MM.1S (cell line): Measurements from ENCODE around the gene MYBPC1.
"Not testable (repeated sequence)": the region's sequence is repeated elsewhere in the genome, so short reads cannot be mapped to it uniquely, and the experiment has no call there.

Source experiments
- DNase-seq: peaks from one replicate; pipeline ENCODE4 v3.0.0-alpha.2; 2015
- H2AFZ ChIP-seq: fragments of 300-600 bp; sonication (generic); 2 replicates; pipeline ENCODE4 v1.6.0; 2016; ENCODE audit warnings: antibody characterized with exemption, low read length
- H3F3A ChIP-seq: fragments of 300-600 bp; sonication (generic); 2 replicates; pipeline ENCODE4 v1.6.1; 2016; ENCODE audit warnings: mild to moderate bottlenecking, antibody characterized with exemption, low read length, moderate library complexity, mixed read lengths; ENCODE audit not compliant: insufficient read depth
- H3K27ac ChIP-seq: fragments of 300-600 bp; sonication (generic); 2 replicates; pipeline ENCODE4 v1.5.1; 2016; ENCODE audit warnings: mild to moderate bottlenecking, low read length
- H3K27me3 ChIP-seq: fragments of 300-600 bp; sonication (generic); replicated peaks from 2 replicates; pipeline ENCODE4 v1.6.0; 2016; ENCODE audit warnings: low read length; ENCODE audit not compliant: insufficient read depth
- H3K36me3 ChIP-seq: fragments of 300-600 bp; sonication (generic); replicated peaks from 2 replicates; pipeline ENCODE4 v1.6.1; 2016; ENCODE audit warnings: mild to moderate bottlenecking, low read length, mixed read lengths; ENCODE audit not compliant: insufficient read depth
- H3K4me1 ChIP-seq: fragments of 300-600 bp; sonication (generic); 2 replicates; pipeline ENCODE4 v1.6.1; 2016; ENCODE audit warnings: low read length, mixed read lengths
- H3K4me2 ChIP-seq: fragments of 300-600 bp; sonication (generic); 2 replicates; pipeline ENCODE4 v1.6.0; 2016; ENCODE audit warnings: low read depth, low read length
- H3K4me3 ChIP-seq: fragments of 300-600 bp; sonication (generic); 2 replicates; pipeline ENCODE4 v1.5.1; 2016; ENCODE audit warnings: low read length, mixed read lengths
- H3K79me2 ChIP-seq: fragments of 300-600 bp; sonication (generic); 2 replicates; pipeline ENCODE4 v1.6.1; 2016; ENCODE audit warnings: mixed run types, low read length, mixed read lengths
- H3K9ac ChIP-seq: fragments of 300-600 bp; sonication (generic); 2 replicates; pipeline ENCODE4 v1.6.1; 2016; ENCODE audit warnings: low read length, mixed read lengths
- H3K9me2 ChIP-seq: fragments of 300-600 bp; sonication (generic); replicated peaks from 2 replicates; pipeline ENCODE4 v1.6.1; 2016; ENCODE audit warnings: mild to moderate bottlenecking, low read length, mixed read lengths; ENCODE audit not compliant: insufficient read depth
- H3K9me3 ChIP-seq: fragments of 300-600 bp; sonication (generic); replicated peaks from 2 replicates; pipeline ENCODE4 v1.6.1; 2016; ENCODE audit warnings: mild to moderate bottlenecking, low read length, mixed read lengths; ENCODE audit not compliant: insufficient read depth
- H4K20me1 ChIP-seq: fragments of 300-600 bp; sonication (generic); 2 replicates; pipeline ENCODE4 v1.6.1; 2016; ENCODE audit warnings: mild to moderate bottlenecking, low read length, moderate library complexity, mixed read lengths; ENCODE audit not compliant: insufficient read depth
- CTCF ChIP-seq: fragments of 300-600 bp; sonication (generic); IDR thresholded peaks from 2 replicates; pipeline ENCODE4 v1.5.1; 2016; ENCODE audit warnings: antibody characterized with exemption, low read length, mixed read lengths
- EZH2 ChIP-seq: fragments of 300-600 bp; sonication (generic); optimal IDR thresholded peaks from 2 replicates; pipeline ENCODE3; 2017; ENCODE audit warnings: low read depth, mild to moderate bottlenecking, antibody characterized with exemption, low read length, mixed read lengths
- EZH2phosphoT487 ChIP-seq: fragments of 300-600 bp; sonication (generic); IDR thresholded peaks from 2 replicates; pipeline ENCODE4 v1.6.1; 2018; ENCODE audit warnings: antibody characterized with exemption, low read length

Gene MYBPC1

GRCh38 chr12:101654442-101654841 lies 59.7 kb downstream of the MYBPC1 start:
- no peaks in the 10 kb centered on the region for H3K4me1 ChIP-seq
- no peak overlapping the region for H3K4me3 ChIP-seq
- no peak for DNase-seq
- no peaks in the 10 kb centered on the region for H3K36me3 ChIP-seq
- no peak overlapping the region for H3K27ac ChIP-seq
- no peak overlapping the region for H3K4me2 ChIP-seq
- H3F3A ChIP-seq = no peaks in the 10 kb centered on the region
- no peak for TF ChIP-seq EZH2phosphoT487
- no peak for TF ChIP-seq CTCF
- TF ChIP-seq EZH2 = no peak
- H3K9me2 ChIP-seq = no peaks in the 10 kb centered on the region
- H3K9ac ChIP-seq = no peak overlapping the region
- no peak overlapping the region for H2AFZ ChIP-seq
- H3K27me3 ChIP-seq = no peaks in the 10 kb centered on the region
- no peaks in the 10 kb centered on the region for H3K9me3 ChIP-seq
- H3K79me2 ChIP-seq = no peaks in the 10 kb centered on the region
- no peaks in the 10 kb centered on the region for H4K20me1 ChIP-seq

GRCh38 chr12:101655393-101655792 lies 60.6 kb downstream of the MYBPC1 start:
- TF ChIP-seq EZH2 (no peak), CTCF (no peak), EZH2phosphoT487 (no peak)
- DNase-seq = no peak
- no peaks in the 10 kb centered on the region for H3K4me1 ChIP-seq
- no peaks in the 10 kb centered on the region for H3F3A ChIP-seq
- H4K20me1 ChIP-seq = no peaks in the 10 kb centered on the region
- H3K27me3 ChIP-seq = no peaks in the 10 kb centered on the region
- no peak overlapping the region for H3K4me2 ChIP-seq
- H3K36me3 ChIP-seq = no peaks in the 10 kb centered on the region
- no peak overlapping the region for H3K9ac ChIP-seq
- H3K4me3 ChIP-seq = no peak overlapping the region
- H3K27ac ChIP-seq = no peak overlapping the region
- no peaks in the 10 kb centered on the region for H3K79me2 ChIP-seq
- H3K9me2 ChIP-seq = no peaks in the 10 kb centered on the region
- H2AFZ ChIP-seq = no peak overlapping the region
- H3K9me3 ChIP-seq = no peaks in the 10 kb centered on the region

- H3F3A ChIP-seq, H3K9me2 ChIP-seq, H3K36me3 ChIP-seq, H2AFZ ChIP-seq, H3K4me2 ChIP-seq, H3K79me2 ChIP-seq, H3K4me3 ChIP-seq, H3K9me3 ChIP-seq, H3K9ac ChIP-seq, H3K27me3 ChIP-seq, H3K27ac ChIP-seq, H4K20me1 ChIP-seq, DNase-seq: not testable (repeated sequence)
- H3K4me1 ChIP-seq = peaks cover 17% of the 10 kb centered on the region
These were observed 65.9 kb downstream of the MYBPC1 start for GRCh38 chr12:101660662-101661061.

- no peaks in the 10 kb centered on the region for H3F3A ChIP-seq
- H3K27ac ChIP-seq = no peak overlapping the region
- no peaks in the 10 kb centered on the region for H3K79me2 ChIP-seq
- H3K9ac ChIP-seq = no peak overlapping the region
- H3K27me3 ChIP-seq = no peaks in the 10 kb centered on the region
- no peaks in the 10 kb centered on the region for H3K9me2 ChIP-seq
- no peaks in the 10 kb centered on the region for H4K20me1 ChIP-seq
- no peak for DNase-seq
- H3K4me2 ChIP-seq = no peak overlapping the region
- TF ChIP-seq CTCF (no peak), EZH2 (no peak), EZH2phosphoT487 (no peak)
- H3K4me1 ChIP-seq = peaks cover 17% of the 10 kb centered on the region
- H3K4me3 ChIP-seq = no peak overlapping the region
- no peaks in the 10 kb centered on the region for H3K36me3 ChIP-seq
- H3K9me3 ChIP-seq = no peaks in the 10 kb centered on the region
- H2AFZ ChIP-seq = no peak overlapping the region
These were observed 68.5 kb downstream of the MYBPC1 start for GRCh38 chr12:101663298-101663697.
